CD4-positive, alpha-beta T cell treated with Interferon gamma for 1 hour (primary cell): ENCODE measurements around the gene INF2.
"Not testable (repeated sequence)": the region's sequence is repeated elsewhere in the genome, so short reads cannot be mapped to it uniquely, and the experiment has no call there.

Source experiments
- DNase-seq: peaks from one replicate; pipeline ENCODE4 v3.0.0-alpha.2; 2020

INF2 gene

DNA sequence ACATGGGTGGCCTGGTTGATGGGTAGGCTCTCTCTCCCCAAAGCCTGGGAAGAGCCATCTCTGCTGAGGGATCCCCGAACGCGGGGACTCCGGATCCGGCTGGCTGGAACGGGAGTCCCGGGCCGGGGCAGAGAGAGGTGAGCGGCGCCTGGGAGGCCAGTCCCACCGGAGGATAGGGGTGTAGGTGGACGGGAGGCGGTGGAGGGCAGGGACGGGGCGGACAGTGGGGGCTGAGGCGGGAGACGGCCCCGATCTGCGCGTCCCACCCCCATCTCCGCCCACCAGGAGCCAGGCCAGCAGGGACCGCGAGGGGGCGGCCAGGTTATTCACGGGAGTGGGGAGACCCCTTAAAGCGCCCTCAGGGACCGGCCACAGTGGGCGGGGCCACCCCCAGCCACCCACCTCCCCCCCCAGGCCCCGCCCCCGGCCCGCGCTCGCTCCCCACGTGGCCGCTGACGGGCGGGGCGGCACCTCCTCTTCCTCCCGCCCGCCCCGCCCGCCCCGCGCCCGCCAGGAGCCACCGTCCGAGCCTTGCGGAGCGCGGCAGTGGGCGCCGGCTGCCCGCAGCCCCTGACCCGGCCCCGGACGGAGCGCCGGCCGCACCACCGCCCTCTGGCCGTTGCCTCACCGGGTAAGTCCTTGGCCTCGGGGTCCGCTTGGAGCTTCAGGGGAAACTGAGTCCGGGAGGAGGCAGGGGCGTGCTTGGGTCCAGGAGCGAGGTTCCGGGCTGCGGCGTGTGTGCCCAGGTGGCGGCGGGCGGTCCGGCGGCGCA is at the start of gene INF2:
Gene INF2 (plus strand): TSS at position 510 of the 772 bp plus-strand sequence. CDS start 11,748 bp downstream, outside the sequence.
- DNase-seq = peak; percentile 51

DNA sequence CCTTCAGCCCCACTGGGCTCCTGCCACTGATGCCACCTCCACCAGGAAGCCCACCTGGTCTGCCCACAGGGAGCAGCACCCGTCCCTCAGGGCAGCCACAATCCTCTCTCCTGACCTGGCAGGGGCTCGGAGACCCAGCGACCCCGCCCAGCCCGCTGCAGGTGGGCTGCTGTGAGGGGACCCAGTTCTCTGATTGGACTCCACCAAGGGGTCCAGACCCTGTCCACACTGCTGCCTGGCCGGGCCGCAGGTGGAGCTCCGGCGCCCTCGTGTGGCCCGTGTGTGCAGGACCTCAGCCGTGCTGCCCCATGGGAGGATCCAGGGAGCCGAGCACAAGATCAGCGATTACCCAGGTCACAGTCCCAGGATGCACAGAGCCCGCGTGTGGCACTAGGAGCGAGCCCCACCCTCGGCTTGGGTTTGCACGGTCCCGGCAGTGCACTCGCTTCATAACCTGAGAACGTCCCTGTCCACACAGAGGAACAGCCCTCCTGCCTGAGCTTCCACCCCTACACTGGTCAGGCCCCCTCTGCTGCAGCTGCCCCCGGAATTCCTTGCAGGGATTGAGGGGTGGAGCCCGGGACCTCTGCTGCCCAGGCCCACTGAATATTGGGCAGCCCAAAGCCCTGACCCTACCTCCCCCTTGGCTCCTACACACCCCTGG is 49.4 kb upstream of the INF2 start:
- peak; percentile 39 for DNase-seq

DNA sequence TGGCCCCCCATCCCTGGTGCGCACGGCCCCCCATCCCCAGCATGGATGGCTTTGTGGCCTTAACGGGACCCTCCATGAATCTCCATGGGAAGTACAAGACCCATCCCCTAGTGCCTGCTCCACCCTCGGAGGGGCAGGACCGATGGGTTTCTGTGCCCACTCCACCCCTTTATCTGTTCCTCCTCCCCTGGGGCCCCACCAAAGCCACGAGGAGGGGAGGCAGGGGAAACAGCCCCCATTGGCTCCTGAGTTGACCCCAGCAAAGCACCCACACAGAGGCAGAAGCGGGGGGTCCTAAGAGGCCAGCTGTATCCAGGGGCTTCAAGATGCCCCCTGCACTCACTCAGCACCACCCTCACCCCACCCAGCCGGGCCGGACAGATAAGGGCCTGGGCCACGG is 48.7 kb upstream of the INF2 start:
- no peak for DNase-seq

DNA sequence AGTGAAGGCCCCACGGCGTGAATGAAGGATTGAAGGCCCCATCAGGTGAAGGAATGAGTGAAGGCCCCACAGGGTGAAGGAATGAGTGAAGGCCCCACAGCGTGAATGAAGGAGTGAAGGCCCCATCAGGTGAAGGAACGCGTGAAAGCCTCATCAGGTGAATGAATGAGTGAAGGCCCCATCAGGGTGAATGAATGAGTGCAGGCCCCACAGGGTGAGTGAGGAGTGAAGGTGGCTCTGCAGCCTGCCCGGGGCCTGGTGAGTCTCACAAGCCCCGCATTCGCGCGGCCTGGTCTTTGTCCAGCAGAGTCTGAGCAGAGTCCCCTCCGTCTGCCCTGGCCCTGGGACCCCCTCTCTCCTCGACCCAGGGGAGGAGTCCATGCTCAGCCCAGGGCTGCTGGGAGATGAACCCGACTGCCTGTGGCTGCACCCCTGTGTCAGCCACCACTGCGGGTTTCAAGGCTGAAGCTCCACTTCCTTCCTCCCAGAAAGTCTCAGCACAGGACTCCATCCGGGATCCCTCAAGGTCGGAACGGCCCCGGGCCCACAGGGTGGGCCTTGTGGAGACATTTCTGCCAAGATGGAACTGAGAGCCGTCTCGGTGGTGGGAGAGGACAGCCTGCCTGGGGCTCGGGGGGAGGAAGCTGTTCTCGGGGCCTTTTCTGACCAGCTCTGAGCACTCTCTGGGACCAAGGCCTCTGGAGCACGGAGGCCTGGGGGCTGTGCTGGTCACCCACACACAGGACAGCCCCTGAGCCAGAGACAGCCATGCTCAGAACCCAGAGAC is 47.5 kb upstream of the INF2 start:
- no peak for DNase-seq

DNA sequence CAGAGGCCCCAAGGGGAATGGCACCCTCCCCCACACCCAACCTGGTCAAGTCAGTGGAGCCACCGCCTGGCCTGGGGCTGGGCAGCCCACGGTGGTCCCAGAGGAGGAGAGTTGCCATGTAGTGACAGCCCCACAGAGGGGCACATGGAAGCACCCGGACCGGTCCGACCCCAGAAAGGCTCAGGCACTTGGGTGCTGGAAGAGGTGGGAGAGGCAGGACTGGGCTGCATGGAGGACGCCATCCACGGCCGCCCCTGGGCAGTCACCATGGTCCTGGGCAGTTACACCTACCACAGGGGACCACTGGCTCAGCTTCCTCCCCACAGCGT is 46.9 kb upstream of the INF2 start:
- no peak for DNase-seq

DNA sequence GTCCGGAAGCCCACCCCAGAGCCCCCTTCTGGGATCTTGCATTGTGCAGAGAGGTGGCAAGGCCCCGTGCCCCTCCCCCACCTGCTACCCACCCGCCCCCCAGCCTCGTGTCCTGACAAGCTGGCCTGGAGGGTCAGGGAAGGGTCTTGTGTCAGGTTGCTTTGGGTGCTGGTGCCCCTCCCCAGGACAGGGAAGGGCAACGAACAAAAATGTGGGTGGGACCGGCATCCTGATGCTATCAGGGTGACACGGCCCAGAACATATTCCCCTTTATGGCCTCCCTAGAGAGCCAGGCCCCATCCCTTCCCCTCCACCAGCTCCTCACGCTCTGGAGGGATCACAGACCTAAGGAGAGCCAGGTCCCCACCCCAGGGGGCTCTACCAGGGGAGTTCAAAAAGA is 46.1 kb upstream of the INF2 start:
- DNase-seq = no peak

DNA sequence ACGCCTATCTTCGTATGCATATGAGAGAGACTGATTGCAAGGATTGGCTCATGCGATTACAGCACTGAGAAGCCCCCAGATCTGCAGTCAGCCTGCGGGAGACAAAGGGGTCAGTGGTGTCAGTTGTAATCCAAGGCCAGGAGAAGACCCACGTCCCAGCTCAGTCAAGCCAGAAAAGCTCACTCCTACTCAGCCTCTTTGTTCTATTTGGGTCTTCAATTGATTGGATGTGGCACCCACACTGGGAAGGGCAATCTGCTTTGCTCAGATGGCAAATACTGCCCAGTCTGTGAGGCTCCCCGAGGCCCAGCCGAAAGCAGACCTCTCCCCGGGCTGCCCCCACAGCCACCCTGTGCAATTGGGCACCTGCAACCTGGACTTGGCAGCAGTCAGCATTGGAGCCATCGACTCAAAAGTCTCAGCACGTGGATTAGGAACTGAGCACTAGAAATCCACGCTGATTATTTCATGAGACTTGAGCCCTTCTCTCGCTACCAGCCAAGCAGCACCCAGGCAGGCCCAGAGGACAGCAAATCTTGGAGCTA is 45.3 kb upstream of the INF2 start:
- DNase-seq = no peak

DNA sequence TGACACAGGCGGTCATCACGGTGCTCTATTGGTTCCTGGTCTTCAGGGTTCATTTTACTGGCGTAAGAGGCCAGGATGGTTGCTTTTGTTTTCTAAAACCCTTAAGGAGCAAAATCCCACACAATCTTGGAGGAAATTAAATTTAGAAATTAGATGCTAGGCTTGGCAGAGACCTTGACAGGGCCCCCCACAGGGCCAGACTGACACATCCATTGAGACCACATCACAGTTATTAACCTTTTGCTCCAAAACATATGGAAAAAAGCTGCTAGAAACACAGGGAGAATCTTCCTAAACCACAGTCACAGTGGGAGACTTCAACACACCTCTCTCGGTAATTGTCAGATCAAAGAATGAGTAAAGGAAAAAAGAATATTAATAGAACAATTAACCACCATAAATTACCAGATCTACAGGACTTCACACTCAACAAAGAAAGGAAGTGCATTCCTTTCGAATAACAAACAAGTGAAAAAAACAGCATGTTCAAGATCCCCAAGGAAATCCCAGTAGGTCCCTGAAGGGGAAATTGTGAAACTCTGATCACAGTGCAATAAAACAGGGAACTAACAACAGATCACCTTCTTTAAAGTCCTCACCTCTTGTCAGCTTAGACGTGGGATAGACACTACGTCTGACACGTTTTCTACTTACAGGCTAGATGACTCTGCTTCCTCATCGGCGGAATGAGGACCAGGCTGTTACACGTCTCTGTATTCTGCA is 44.6 kb upstream of the INF2 start:
- DNase-seq = no peak

DNA sequence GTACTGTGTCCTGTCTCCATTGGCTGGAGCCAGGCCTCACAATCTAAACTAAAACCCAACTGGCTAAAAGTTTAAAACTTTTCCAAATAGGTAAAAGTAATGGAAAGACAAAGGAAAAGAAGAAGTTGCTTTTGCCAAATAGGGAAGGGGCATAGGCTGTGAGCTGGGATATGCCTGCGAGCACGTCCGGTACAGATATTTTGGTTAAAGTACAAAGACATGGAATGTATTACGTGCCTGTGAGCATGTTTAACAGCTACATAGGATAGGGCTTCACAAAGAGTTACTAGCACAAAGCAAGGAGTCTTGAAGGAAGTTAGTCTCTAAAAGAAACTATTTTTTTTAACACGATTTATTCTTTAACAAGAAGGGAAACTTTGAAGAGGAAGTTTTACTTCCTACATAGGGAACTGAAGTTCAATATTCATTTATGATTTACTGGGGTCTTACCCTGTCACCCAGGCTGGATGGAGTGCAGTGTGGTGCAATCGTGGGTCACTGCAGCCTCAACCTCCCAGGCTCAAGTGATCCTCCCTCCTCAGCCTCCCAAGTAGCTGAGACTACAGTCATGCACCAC is 41.9 kb upstream of the INF2 start:
- no peak for DNase-seq

DNA sequence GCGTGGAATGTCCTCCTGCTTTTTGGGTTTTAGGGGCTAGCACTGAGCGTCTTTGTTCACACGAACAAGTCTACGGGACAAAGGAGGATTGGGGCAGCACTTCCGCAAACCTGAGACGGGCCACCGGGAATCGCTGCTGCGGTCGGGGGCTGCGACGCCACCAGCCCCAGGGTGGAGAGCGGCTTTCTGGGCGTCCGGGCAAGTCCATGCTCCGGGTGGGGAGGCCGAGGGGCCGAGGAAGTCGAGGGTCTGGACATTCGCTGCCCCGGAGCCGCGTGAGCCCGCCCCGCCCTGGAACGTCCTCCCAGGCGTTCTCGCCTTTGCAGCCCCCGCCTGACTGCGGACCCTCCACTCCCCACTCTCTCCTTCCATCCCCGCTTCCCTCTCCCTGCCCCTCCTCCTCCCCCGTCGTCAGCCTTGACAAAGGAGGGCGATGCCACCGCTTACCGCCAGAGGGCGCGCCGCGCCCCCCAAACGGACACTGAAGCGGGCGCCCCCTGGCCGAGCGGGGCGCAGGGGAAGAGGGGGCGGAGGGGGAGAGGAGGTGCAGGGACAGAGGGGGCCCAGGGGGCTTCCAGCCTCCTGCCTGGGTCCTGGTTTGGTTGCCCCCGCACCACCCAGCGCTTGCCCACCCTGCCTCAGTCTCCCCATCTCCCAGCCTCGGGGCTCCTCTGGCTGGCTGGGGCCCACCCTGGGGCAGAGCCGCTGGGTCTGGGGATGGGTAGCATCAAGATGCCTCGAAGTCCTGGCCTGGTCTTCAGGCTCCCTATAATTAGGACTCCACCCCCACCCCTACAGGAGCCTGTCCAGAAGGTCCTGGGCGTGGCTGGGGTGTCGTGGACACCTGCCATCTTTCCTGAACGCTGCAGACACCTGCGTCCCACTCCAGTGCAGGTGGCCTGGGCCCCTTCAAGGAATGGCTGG is 39.1 kb upstream of the INF2 start:
- peak; percentile 57 for DNase-seq

DNA sequence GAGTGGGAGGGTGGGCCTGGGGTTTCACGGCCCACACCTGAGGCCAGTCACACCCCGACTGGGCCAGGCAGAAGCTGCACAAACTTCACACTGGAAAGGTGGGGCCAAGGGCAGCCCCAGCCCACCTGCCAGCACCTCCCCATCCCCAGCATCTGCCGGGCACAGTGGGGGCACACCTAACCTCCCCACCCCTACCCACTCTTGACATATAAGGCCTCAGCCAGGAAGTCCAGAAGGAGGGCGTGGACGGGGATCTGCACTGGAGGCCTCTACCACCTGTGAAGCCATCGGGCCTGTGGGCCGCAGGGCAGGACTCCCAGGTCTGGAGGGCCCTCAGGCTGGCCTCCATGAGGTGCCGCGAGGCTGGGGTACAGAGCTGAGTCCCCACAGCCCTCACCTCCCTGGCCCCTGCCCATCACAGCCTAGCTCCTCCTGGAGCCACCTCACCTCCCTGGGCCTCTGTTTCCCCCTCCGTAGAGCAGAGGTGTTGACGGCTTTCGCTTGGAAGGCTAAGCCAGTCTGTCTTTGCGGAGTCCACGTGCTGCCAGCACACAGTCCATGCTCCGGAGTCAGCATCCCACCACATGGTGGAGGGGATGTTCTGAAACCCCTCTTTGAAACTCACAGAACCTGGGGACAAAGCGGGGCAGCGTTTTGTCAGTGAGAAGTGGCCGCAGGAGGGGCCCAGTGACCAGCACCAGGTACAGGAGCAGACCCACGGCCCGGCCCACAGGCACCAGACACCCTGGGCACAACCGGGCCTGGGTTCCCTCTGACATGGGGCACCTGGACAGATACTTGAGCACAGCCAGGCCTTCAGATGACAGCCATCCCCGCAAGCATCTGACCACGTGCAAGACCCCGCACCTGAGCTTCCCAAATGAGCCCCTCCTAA is 38.2 kb upstream of the INF2 start:
- no peak for DNase-seq

DNA sequence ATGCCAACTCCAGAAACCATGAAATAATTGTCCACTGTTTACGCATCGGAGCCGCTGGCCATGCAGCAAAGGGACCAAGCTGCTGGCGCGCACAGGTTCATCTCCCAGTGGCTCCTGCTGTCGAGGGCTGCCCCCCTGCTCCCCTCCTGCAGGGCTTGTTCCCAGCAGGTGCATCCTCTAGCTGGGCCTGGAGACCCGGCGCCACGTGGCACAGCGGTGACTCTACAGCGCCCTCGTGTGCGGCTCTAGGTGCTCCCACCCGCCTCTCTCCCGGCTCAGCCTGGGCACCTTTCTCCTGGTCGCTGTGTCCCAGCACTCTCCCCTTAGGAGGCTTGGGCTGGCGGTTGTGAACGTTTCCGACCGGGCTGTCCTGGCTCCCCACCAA is 37.5 kb upstream of the INF2 start:
- DNase-seq = no peak

DNA sequence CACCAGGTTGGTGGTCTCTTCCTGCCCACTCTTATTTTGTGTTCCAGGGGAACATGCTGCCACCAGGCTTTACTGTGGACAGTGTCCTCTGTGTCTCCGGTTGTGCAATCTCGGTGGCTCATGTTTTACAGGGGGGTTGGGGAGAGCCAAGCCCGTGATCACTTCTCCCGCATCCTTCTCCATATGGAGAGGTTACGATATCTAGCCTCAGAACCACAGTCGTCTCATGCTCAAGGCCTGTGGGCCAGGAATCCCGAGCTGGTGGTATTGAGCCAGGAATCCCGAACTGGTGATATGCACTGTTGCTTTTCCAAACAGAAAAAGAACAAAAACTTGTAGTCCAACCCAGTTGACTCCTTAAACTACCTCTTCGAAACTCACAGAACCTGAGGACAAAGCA is 37.0 kb upstream of the INF2 start:
- DNase-seq = no peak

DNA sequence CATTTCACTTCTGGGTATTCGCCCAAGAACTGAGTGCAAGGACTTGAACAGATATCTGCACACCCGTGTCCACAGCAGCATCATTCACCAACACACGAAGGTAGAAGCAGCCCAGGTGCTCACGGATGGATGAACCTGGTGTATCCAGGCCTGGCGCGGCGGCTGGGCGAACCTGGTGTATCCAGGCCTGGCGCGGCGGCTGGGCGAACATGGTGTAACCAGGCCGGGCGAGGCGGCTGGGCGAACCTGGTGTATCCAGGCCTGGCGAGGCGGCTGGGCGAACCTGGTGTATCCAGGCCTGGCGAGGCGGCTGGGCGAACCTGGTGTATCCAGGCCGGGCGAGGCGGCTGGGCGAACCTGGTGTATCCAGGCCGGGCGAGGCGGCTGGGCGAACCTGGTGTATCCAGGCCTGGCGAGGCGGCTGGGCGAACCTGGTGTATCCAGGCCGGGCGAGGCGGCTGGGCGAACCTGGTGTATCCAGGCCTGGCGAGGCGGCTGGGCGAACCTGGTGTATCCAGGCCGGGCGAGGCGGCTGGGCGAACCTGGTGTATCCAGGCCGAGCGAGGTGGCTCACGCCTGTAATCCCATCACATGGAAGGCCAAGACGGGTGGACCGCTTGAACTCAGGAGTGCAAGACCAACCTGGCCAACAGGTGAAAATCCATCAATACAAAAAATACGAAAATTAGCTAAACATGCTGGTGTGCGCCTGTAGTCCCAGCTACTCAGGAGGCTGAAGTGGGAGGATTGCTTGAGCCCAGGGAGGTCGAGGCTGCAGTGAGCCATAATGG is 36.1 kb upstream of the INF2 start:
- not testable (repeated sequence) for DNase-seq

DNA sequence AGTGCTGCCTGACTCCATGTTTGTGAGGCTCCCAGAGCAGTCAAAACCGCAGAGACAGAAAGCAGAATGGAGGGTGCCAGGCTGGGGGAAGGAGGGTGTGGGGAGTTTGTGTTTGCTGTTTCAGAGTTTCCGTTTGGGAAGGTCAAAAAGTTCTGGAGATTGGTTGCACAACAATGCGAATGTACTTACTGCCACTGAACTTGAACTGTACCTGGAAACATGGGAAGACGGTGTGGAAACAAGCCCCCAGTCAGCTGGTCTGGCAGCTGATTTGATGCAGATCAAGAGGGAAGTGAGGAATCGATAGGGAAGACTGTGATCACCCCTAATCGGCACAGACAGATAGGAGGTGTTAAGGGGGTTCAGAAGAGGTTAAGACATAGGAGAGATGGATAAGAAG is 35.3 kb upstream of the INF2 start:
- DNase-seq = no peak

DNA sequence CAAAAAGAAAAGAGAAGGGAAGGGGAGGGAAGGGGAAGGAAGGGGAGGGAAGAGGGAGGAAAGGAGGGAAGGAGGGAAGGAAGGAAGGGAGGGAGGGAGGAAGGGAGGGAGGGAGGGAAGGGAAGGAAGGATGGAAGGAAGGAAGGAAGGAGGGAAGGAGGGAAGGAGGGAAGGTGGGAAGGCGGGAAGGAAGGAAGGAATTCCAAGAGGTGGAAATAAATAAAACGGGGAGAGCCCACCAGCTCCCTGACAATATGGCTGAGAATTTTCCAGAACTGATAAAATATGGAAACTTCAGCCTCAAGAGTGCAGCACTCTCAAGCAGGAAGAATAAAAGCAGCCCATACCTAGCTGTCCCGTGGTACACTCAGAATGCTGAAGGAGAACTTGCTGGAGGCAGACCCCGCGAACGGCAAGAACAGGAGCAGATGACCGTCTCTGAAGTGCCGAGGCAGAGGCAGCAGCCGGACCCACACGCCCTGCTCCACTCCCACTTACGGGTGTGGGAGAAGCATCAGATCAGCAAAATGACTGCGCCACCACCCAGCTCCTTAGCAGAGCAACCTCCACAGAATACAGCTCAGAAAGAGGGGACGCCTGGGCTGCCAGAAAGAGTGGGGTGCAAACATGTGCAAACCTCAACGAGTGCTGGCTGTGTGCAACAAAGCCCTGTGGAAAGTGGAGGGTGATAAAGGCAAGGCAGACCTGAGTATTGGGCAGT is 34.1 kb upstream of the INF2 start:
- DNase-seq = no peak

DNA sequence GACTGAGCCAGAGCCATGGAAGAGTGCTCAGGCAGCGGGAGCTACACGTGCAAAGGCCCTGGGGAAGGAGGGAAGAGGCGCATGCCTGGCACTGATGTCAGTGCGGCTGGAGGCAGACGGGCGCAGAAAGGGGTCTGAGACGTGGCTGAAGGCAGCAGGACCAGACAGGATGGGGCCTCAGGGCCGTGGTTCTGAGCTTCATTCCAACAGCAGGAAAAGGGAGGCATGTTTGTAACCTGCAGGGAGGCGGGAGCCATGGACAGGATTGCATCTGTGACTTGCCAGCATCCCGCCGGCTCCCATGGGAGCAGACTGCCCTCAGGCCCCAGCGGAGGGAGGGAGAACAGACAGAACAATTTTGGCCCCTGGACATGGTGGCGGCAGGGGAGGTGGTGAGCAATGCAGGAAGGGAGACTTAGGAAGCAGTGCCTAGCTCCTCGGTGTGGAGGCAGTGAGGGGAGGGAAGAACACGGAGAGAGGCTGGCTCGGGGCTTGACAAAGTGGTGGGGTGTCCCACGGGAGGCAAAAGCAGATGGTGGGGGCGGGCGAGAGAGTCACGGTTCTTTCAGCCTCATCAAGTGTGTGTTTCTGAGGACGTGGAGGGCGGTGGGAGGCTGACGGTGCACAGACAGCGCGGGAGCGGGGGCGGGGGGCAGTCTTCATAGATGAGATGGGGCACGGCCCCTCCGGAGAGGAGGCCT is 33.3 kb upstream of the INF2 start:
- no peak for DNase-seq

DNA sequence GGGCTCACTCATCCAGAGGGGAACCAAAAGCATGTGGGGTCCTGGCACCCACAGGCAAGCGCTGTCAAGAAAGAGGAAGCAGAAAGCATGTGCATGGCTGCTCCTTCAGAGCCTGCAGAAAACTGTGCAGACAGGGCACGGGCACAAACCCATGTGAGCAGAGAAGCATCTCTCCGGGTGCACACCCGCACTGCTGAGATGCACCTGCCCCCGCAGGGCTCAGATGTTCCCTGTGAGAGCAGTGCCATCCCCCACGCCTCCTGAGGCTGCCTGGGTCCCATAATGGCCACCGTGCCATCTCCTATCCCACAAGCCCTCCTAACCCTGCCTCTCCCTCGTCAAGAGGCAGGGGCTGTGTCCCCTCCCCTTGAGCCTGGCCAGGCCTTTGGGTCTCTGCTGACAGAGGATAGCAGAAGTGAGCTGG is 32.3 kb upstream of the INF2 start:
- DNase-seq = peak; percentile 75
